GM03348 (cell line): Measurements from ENCODE around the gene SEMA3F.
"Not testable (repeated sequence)": the region's sequence is repeated elsewhere in the genome, so short reads cannot be mapped to it uniquely, and the experiment has no call there.

Source experiments
- DNase-seq: peaks from one replicate; pipeline ENCODE4 v3.0.0; 2012; ENCODE audit warnings: low spot score

The SEMA3F gene

DNA sequence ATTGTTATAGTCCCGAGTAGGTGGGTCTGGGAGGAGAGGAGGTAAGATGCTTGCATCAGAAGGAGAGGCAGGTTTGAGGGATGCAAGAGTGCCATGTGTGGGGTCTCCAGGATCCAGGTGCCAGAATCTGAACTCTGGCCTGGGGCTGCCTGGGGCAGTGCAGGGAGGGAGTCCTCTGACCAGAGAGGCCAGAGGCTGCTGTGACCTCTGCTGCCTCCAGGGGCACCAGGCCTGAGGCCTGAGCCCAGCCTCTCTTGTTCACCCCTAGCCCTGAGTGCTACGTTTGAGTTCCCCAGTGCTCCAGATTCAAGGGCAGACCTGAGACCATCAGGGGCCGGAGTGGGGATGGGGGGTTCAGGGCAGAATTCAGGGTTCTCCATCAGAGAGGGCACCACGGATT lies 57.4 kb downstream of the SEMA3F start:
- DNase-seq: no peak

DNA sequence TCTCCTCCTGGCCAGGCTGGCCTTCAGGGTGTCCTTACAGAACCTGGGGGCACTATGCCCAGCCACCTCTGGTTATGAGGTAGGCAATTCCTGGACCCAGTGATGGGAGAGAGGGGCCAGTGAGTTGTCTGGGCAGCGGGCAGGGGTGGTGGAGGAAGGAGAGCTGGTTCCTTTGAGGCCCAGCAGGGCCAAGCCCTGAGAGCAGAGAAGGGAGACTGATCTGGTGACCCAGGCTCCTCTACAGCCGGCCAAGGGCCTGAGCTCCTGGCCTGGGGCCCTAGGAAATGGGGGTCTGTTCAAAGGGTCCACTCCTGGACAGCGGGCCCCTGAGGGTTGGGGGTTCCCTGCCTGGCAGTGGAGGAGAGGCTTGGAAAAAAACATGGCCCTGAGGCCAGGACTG lies 57.8 kb downstream of the SEMA3F start:
- no peak for DNase-seq

- no peak for DNase-seq
These were observed 58.2 kb downstream of the SEMA3F start for GRCh38 chr3:50213373-50213772.

DNA sequence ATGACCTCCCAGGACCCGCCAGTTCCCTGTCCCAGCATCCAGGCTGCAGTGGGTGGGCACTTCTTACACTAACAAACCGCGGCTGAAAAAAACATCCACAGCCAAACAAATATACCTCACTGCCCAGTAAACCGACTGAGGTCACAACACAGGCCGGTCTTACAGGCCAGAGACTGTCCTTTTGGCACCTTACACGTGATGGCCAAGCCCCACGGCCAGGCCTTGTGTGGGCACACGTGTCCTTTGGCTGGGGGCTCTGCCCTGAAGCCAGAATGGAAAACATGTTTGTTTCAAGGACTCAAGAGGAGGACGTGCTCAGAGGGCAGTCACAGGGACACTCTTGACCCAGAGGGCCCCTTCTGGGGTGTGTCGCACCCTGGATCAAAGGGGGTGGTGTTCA lies 59.7 kb downstream of the SEMA3F start:
- DNase-seq: no peak

DNA sequence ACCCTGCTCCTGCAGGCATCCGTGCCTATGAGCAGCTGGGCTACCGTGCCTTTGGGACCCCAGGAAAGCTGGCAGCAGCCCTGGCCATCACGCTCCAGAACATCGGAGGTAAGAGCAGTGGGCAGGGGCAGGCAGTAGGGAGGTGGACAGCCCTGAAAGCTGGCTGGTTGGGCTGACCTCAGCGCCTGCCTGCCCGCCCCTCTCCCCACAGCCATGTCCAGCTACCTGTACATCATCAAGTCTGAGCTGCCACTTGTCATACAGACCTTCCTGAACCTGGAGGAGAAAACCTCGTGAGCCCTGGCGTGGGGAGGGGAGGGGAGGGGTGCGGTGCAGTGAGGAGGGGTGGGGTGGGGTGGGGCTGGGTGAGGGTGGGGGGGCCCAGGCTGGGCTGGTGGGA lies 60.4 kb downstream of the SEMA3F start:
- DNase-seq: no peak

- no peak for DNase-seq
These were observed 62.6 kb downstream of the SEMA3F start for GRCh38 chr3:50217681-50218080.

- DNase-seq: no peak
These were observed 63.3 kb downstream of the SEMA3F start for GRCh38 chr3:50218448-50218847.

DNA sequence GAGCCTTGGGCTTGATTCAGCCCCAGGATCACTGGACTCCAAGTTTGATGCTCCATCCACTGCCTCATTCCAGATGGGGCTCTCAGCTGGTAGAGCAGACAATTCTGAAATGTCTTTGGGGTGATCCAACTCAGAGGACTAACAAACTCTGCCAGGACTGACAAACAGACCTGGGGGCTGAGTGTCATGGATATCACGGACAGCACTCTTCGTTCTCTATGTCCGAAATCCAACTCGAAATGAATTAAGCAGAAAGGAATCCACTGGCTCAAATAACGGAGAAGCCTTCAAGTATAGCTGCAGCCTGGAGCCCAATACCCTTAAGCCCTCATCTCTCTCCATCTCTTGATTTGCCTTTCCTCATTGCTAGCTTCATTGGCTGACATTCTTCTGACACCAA lies 64.2 kb downstream of the SEMA3F start:
- DNase-seq: no peak

DNA sequence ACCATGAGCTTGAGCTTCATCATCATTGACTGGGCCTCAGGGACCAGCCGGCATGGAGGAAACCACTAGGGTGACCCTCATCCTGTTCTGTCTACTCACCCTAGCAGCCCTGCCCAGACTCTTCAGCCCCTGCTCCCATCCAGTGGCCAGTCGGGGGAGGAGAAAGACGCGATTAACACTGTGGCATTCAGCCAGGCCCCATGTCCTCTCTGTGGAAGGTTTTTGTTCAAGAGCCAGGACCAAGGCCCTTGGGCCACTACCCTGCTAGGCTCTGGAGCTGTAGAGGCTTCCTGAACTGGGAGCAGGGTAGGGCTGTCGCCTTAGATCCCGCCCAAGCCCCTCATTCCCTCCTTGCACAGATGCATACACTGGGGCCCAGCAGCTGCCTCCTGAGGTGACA lies 65.0 kb downstream of the SEMA3F start:
- no peak for DNase-seq

DNA sequence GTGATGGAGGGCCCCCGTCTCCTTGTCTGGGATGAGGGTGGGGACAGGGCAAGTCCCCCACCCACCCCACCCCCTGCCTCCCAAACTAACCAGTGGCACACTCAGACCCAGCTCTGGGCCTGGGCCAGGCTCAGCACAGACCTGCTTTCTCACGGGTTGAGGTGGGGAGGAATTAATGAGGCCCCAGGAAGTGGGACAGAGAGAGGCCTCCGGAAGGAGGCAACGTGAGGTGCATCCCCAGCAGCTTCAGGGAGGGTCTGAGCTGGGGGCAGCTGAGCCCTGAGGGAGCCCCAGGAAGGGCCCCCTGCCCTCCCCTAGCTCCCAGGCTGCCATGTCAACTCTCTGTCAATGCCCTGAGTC lies 65.9 kb downstream of the SEMA3F start:
- no peak for DNase-seq

DNA sequence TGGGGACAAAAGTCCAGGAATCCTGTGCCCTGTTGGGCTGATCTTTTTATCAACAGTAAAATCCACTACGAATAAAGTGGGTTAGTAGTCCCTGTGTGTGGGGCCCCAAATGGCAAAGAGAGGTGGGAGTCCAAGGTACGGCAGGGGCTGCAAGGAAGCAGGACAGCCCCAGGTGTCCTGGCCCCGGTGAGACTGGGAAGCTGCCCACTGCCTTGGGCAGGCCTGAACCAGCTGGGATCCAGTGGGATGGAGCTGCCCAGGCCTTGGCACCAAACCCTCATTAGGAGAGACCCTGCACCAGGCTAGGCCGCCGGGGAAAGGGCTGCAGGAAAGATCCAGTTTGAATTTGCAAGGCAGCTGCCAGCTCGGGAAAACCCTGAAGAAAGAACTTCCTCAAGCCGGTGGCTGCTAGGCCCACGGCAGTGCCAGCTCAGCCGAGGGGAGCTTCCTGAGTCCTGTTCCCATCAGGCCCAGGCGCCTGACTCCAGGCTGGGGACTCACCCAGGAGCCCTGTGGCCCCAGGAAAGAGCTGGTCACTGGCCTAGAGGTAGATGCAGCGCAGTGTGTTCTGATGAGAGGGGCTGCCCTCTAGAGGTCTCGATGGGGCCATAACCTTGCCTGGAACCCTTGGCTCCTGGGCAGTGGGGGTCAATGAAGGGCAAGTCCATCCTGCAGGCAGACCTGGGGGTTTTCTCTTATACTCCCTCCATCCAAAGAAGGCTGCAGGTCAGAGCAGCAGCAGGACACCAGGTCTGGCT lies 66.5 kb downstream of the SEMA3F start:
- DNase-seq: no peak

GRCh38 chr3:50222169-50222528 lies 67.0 kb downstream of the SEMA3F start:
- DNase-seq: no peak

- DNase-seq: no peak
These were observed 69.5 kb downstream of the SEMA3F start for GRCh38 chr3:50224639-50225038.

- peak; percentile 61 for DNase-seq
These were observed 71.8 kb downstream of the SEMA3F start for GRCh38 chr3:50226888-50227389.

DNA sequence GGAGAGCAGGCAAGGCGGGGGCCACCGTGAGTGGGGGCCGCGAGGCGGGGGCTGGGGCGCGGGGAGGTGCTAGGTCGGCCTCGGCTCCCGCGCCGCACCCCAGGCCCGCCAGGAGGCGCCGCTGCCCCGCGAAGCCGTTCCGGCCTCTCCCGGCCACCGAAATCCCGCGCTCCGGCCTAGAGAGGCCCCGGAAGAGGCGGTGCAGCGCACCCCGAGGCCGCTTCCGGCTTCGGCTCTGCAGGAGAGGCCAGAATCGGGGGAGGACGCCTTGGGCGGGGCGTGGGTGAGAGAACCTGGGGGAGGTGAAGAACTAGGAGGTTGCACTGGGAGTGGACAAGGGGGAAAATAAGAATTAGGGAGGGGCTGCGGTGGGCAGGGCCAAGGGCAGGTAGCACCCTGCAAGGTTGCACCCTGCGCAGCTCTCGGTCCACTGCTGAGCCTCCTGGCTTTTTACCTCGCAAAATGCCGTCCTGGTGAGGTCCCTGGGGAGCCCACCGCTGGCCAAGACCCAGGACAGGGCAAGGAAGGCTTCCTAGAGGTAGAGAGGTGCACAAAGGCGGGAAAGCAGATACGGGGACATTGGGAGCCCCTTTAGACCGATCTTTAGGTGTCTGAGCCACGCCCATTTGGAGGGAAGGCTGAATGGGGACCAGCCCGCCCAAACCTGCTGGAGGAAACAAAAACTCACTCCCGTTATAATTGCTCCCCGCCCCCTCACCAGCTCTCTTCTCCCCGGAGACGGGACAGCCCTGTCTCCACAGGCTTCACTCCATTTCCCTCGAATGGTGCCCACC lies 72.5 kb downstream of the SEMA3F start:
- peak; percentile 96 for DNase-seq

- not testable (repeated sequence) for DNase-seq
These were observed 73.2 kb downstream of the SEMA3F start for GRCh38 chr3:50228184-50228763.

GRCh38 chr3:50229490-50229889 lies 74.4 kb downstream of the SEMA3F start:
- DNase-seq: no peak

DNA sequence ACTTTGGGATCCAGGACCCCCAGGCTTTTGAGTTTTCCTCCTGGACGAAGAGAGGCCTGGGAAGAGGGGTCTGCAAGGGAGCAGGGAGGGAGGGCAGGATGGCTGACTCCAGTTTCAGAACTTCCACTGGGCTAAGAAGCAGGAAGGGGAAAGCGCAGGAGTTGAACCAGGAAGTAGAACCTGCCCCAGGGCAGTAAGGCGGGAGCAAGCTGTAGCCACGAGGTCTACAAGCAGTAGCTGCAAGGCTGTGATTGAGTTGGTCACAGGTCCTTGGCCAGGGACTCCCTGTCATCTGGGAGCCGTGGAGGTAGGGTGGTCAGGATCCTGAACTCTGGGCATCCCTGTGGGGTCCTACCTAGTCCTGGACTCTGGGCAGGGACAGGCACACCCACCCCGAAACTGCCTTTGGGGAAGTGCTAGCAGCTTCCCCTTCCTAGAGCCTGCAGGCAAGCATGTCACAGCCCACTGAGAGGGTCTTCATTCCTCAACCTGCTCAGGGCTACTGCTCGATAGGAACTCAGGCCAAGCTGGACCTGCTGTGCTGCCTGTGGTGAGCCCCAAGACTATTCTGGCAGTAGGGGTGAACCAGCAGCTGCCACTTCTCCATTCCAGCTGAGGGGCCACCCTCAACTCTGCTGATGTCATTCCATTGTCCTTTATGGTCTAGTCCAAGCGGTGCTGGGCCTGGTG lies 75.1 kb downstream of the SEMA3F start:
- no peak for DNase-seq

DNA sequence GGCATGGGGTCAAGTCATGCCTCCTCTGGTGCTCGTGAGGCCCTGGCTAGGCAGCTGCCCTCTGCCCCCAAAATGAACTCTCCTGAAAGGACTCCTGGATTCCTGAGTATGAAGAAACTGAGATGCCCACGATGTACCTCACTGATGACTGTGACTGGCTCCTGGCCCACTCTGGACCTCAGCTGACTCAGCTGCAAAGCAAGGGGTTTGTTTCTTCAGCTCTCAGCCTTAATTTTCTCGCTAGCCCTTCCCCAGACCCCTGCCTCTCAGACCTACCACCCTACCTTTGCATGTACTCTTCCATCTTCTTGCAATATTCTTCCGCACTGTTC lies 75.6 kb downstream of the SEMA3F start:
- DNase-seq: no peak

DNA sequence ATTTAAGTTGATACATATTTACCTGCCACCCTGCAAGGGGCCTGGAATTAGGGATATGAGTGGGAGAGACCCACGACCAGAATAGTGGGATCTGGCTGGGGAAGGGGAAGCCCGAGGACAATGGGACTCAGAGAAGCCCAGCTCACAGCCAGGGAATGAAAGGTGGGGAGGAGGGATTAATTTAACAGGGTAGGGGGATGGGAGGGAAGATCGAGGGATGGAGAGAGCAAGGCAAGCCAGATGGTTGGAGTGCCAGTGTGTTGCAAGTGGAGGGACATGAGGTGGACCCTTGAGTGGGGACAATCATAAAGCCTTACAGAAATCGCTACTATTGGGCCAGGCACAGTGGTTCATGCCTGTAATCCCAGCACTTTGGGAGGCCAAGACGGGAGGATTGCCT lies 76.5 kb downstream of the SEMA3F start:
- DNase-seq: no peak

DNA sequence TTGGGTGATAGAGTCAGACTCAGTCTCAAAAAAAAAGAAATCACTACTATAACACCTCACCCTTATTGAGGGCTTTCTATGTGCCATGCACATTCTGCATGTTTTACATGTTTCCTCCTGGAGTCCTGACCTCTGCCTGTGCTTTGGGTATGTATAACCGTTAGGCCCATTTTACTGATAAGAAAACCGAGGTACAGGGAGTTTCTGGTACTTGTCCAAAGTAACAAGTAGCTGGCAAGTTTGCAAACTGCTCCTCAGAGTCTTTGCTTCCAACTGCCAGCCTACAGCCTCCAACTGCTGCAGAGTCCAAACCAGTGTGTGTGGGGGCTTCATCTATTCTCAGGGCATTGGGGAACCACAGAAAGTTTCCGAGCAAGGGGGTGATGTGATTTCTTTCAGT lies 77.2 kb downstream of the SEMA3F start:
- DNase-seq: no peak

DNA sequence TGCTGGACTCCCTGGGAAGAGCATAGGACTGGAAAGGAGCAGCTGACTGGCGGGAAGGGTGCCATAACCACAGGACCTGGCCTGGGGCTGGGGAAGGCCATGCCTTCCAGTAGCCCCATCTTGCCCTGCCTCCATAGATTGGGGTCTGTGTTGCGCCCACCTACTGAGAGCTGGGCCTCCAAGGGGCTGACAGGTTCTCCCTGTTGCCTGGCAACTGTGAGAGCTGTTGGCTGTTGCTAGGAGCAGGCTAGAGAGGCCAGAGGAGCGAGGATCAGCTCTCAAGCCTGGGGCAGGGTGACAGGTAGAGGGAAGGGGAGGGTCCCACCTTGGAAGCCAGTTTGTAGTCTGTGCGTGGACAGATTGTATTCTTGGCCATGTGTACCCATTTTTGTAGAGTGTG lies 78.1 kb downstream of the SEMA3F start:
- DNase-seq: no peak
